Kidney epithelial cell (primary cell): Measurements from ENCODE around the gene ATXN1. TPM values are rescaled to one million over a fixed set of nuclear protein-coding genes. Genes with fewer than 3 reads are reported as not detected.

Source experiments
- DNase-seq: peaks from one replicate; pipeline ENCODE4 v3.0.0-alpha.2; 2010; ENCODE audit warnings: low read depth
- H3K27me3 ChIP-seq: 2 replicates; pipeline ENCODE4 v1.6.0; 2011; ENCODE audit warnings: low read length; ENCODE audit not compliant: control insufficient read depth, insufficient read depth
- H3K36me3 ChIP-seq: 2 replicates; pipeline ENCODE4 v1.5.1; 2011; ENCODE audit warnings: low read length; ENCODE audit not compliant: control insufficient read depth, insufficient read depth
- H3K4me3 ChIP-seq: 2 replicates; pipeline ENCODE4 v1.5.1; 2011; ENCODE audit warnings: low read depth, mild to moderate bottlenecking, control low read depth, low read length
- CTCF ChIP-seq: IDR thresholded peaks from 2 replicates; pipeline ENCODE4 v1.5.1; 2011; ENCODE audit warnings: mild to moderate bottlenecking, moderate library complexity, low read length, control low read depth, inconsistent platforms; ENCODE audit not compliant: insufficient read depth, poor library complexity, severe bottlenecking
- total RNA-seq: library from RNA; depleted of rRNA; stranded (reverse); fragments of >200 nt; gene quantifications from 2 replicates; pipeline ENCODE4 v1.2.3, GENCODE V29; 2015

Gene ATXN1
- total RNA-seq, 1 donor from 2014 or later: 12.5 TPM

DNA sequence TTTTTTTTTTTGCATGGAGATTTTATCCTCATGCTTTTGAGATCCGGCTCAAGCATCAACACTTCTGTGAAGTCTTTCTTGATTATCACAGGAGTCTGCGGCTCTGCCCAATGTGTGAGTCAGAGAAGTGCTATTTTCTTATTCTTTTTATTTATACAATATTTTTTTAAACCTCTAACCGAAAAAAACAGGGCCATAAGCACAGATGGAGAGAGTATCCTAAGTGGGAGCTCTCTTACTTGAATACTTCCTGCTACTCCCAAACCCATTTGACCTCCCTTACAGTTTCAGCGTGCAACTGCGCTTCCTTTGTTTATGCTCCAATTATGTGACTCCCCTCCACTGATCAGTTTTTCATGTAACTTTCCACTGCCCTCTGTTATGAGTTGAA lies 8.7 kb upstream of the ATXN1 start:
- DNase-seq: no peak
- H3K27me3 ChIP-seq: no peaks in the 10 kb centered on the region
- TF ChIP-seq CTCF: no peak
- no peak overlapping the region for H3K4me3 ChIP-seq
- no peaks in the 10 kb centered on the region for H3K36me3 ChIP-seq

DNA sequence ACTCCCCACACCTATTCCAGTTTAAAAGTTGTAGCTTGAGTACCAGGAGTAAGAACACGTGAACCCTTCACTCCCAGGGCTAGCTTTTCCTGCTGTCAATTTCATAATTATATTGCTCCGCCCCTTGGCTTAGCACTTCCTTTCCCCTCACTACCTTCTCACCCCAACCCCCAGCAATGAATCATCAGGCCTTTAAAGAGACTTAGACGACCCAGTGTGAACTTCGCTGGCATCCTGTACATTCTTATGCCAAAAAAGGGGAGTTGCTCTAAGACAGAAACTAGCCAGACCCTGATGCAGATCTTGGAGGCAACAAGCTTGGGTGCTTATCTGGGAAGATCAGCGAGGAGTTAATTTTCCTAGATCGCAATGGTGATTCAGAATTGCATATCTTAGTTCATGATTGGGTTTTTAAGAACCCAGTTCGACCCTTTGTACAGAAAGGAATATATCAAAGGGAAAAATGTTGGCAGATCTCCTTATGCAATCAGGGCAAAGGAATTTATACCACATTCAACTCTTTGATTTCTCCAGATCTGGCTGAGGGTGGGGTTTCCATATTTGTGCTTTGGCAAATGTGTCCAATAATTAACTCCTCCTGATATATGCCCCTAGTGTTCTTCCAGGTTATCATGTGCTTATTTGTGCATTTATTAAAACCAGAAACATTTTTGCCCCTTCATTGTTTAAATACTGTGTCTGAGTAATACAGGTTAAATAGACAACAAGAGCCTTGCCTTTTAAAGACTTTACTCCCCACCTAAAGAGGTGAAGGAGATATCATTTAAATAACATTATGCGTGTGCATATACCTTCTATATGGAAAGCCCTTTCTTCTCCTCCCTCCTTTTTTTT lies 8.1 kb upstream of the ATXN1 start:
- no peak for DNase-seq
- no peaks in the 10 kb centered on the region for H3K27me3 ChIP-seq
- TF ChIP-seq CTCF: no peak
- H3K36me3 ChIP-seq: no peaks in the 10 kb centered on the region
- no peak overlapping the region for H3K4me3 ChIP-seq

DNA sequence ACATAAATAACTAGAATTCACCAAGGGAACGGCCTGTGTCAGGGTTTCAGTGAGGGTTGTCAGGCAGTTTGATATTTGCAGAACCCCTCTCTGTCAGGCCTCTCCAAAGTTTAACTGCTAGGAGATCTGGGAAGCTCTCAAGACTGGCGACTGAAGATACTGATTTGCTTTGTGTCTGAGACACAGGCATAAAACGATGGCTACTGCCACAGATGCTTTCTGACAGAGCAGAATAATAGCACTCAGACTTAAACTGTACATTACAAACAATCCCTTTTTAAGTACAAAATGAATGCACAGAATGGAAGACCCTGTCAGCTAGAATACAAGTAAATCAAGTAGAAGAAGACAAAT lies 7.2 kb upstream of the ATXN1 start:
- Histone ChIP-seq H3K36me3 (no peaks in the 10 kb centered on the region), H3K27me3 (no peaks in the 10 kb centered on the region), H3K4me3 (no peak overlapping the region)
- TF ChIP-seq CTCF: no peak
- DNase-seq: no peak

GRCh38 chr6:16767765-16768476 lies 6.7 kb upstream of the ATXN1 start:
- no peaks in the 10 kb centered on the region for H3K36me3 ChIP-seq
- no peak for TF ChIP-seq CTCF
- DNase-seq: no peak
- H3K27me3 ChIP-seq: no peaks in the 10 kb centered on the region
- no peak overlapping the region for H3K4me3 ChIP-seq

GRCh38 chr6:16766836-16767745 lies 5.8 kb upstream of the ATXN1 start:
- Histone ChIP-seq H3K4me3 (no peak overlapping the region), H3K36me3 (no peaks in the 10 kb centered on the region), H3K27me3 (no peaks in the 10 kb centered on the region)
- TF ChIP-seq CTCF: no peak
- no peak for DNase-seq
